HG02884 (cell line): ENCODE data around the gene GRP.
"Not testable (repeated sequence)": the region's sequence is repeated elsewhere in the genome, so short reads cannot be mapped to it uniquely, and the experiment has no call there.

ENCODE experiments used
- ATAC-seq: cut with Tn5 transposase; IDR thresholded peaks from one replicate; pipeline ENCODE4 v1.9.1; 2021; ENCODE audit warnings: mild to moderate bottlenecking, moderate library complexity; ENCODE audit not compliant: unreplicated experiment

Gene GRP

GRCh38 chr18:59228351-59228750, 8.4 kb downstream of the GRP start:
- ATAC-seq = no peak

GRCh38 chr18:59229191-59229590, 9.2 kb downstream of the GRP start:
- ATAC-seq = no peak

- ATAC-seq = no peak
Measured at GRCh38 chr18:59229701-59230443, 9.9 kb downstream of the GRP start.

GRCh38 chr18:59231114-59231513, 11.2 kb downstream of the GRP start:
- ATAC-seq = no peak

- ATAC-seq = no peak
Measured at GRCh38 chr18:59231877-59232276, 11.9 kb downstream of the GRP start.

- ATAC-seq = no peak
Measured at GRCh38 chr18:59232309-59233016, 12.5 kb downstream of the GRP start.

- no peak for ATAC-seq
Measured at GRCh38 chr18:59233017-59233410, 13.1 kb downstream of the GRP start.

- ATAC-seq = no peak
Measured at GRCh38 chr18:59238385-59238784, 18.4 kb downstream of the GRP start.

- no peak for ATAC-seq
Measured at GRCh38 chr18:59239642-59240041, 19.7 kb downstream of the GRP start.

- ATAC-seq = no peak
Measured at GRCh38 chr18:59242906-59243305, 22.9 kb downstream of the GRP start.

GRCh38 chr18:59246796-59247195, 26.8 kb downstream of the GRP start:
- ATAC-seq = no peak

GRCh38 chr18:59249199-59249774, 29.3 kb downstream of the GRP start:
- ATAC-seq = no peak

- not testable (repeated sequence) for ATAC-seq
Measured at GRCh38 chr18:59255491-59255890, 35.5 kb downstream of the GRP start.

GRCh38 chr18:59261842-59262241, 41.9 kb downstream of the GRP start:
- ATAC-seq = not testable (repeated sequence)

GRCh38 chr18:59262243-59262642, 42.3 kb downstream of the GRP start:
- ATAC-seq = not testable (repeated sequence)

GRCh38 chr18:59263661-59264060, 43.7 kb downstream of the GRP start:
- ATAC-seq = no peak

GRCh38 chr18:59264121-59264571, 44.2 kb downstream of the GRP start:
- ATAC-seq = no peak

- no peak for ATAC-seq
Measured at GRCh38 chr18:59264651-59265245, 44.8 kb downstream of the GRP start.

GRCh38 chr18:59265246-59265973, 45.5 kb downstream of the GRP start:
- peak; percentile 63 for ATAC-seq

GRCh38 chr18:59265974-59266369, 46.0 kb downstream of the GRP start:
- ATAC-seq = no peak

- ATAC-seq = no peak
Measured at GRCh38 chr18:59266459-59266858, 46.5 kb downstream of the GRP start.
